Activated naive CD8-positive, alpha-beta T cell treated with anti-CD3 and anti-CD28 coated beads, Interleukin-2, amount 50 U/mL, for 16 hours (primary cell): Measurements from ENCODE around the gene AFAP1L1.

Experiments used
- DNase-seq: peaks from one replicate; pipeline ENCODE4 v3.0.0-alpha.2; 2020; ENCODE audit warnings: low read depth, low spot score

Gene AFAP1L1

GRCh38 chr5:149284501-149284900 lies 12.8 kb downstream of the AFAP1L1 start:
- DNase-seq = no peak

DNA sequence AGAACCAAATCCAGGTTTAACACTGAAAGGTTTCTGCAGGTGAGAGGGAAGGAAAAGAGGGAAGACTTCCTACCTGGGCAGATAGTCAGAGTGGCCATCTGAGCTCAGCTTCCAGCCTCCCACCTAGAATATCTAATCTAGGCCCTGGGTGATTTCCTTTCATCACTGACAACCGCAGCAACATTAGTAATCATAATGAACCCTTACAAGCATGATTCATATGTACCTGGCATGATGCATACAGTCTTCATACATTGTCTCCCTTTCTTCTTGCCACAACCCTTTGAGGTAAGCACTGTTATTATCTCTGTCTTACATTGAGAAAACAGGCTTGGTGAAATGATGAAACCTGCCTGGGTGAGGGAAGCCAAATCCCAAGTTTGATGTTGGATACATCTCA lies 13.5 kb downstream of the AFAP1L1 start:
- no peak for DNase-seq

DNA sequence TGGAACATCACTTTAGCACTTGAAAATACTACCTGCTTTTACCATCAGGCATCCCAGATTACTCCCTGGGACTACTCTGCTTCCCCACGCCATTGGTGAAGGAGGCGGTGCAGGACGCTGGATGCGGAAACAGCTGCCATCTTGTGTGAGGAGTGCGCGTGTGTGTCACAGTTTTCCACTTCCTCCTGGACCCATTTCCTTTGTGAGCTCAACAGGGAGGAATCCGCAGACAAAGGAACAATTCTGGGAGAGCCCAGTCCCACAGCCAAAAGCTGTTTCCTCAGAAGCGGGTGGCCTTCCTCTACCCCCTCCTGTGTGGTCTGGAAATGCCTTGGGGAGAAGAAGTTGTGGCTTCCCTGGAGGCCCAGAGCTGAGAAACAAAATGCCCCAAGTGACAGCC lies 16.8 kb downstream of the AFAP1L1 start:
- no peak for DNase-seq

- DNase-seq = no peak
Observed at GRCh38 chr5:149289301-149289700, 17.6 kb downstream of the AFAP1L1 start.

DNA sequence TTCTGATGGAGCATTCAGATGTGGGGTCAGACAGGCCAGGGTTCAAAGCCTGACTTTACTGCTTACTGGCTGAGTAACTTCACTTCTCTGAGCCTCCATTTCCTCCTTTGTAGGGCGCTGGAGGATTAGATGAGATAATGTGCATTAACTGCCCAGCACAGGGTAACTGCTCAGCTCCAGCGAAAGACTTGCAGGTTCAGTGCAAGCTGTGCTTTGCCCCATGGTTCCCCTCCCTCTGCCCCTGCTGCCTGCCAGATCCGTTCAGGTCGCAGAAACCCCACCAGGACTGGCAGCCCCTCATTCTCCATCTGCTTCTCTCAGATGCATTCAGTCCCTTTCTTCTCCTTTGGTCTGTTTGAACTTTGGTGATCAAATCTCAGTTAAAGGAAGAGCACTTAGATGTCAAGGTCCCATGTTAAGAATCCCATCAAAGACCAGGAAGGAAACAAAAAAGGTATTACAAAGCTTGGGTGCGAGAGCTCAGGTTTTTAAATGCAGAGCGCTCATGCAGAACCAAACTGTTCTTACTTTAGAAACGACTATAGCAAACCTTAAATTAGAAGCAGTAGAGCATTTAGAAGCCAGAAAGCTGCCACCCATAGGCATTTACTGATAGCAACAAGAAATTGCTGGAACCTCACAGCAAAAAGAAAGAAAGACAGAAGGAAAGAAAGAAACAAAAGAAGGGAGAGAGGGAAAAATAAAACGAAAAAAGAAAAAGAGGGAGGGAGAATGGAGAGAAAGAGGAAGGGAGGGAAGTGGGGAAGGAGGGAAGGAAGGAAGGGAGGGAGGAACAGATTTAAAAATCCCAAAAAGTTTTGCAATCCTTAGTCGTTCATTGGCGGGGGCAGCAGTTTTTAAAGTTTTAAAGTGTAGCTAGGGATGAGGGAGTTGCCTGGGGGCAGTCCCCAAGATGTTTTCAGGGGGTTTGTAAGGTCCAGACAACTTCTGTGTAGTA lies 23.5 kb downstream of the AFAP1L1 start:
- no peak for DNase-seq

- no peak for DNase-seq
Observed at GRCh38 chr5:149297340-149298025, 25.8 kb downstream of the AFAP1L1 start.

DNA sequence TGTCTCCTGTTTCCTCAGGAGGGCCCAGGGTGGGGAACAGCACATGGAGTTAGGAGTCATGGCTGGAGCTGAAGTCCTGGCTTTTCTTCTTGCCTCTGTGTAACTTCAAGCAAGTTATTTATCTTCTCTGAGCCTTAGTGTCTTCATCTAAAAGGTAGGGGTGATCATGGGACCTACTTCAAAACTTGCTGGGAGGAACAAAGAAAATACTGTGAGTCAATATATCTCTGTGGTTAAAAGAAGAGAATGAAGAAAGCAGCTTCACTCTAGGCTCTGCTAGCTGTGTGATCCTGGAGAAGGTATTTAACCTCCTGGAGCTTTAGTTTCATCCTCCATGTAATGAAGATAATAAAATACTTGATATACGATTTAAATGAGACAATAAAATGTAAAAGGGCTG lies 26.5 kb downstream of the AFAP1L1 start:
- DNase-seq = no peak

GRCh38 chr5:149298842-149299404 lies 27.3 kb downstream of the AFAP1L1 start:
- DNase-seq = no peak

DNA sequence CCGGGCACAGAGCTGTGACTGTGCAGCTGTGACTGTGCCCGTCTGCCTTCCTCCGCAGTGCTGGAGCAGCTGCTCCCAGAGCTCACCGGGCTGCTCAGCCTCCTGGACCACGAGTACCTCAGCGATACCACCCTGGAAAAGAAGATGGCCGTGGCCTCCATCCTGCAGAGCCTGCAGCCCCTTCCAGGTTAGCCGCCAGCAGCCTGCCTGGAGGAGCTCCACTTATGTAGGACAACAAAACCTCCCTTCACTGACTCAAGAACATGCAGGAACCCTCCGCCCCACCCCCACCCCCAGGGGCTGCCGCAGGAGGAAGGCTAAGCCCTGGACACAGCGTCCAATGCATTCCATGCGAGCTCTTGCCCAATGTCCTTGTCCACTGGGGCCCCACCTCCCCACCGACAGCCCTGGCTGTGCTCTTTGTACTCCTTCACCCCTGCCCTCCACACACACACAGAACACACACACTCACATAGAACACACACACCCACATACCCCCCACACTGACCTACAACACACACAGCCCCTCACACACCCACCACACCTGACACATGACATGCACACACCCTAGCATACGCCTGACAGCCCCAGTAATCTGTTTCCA lies 27.9 kb downstream of the AFAP1L1 start:
- no peak for DNase-seq

DNA sequence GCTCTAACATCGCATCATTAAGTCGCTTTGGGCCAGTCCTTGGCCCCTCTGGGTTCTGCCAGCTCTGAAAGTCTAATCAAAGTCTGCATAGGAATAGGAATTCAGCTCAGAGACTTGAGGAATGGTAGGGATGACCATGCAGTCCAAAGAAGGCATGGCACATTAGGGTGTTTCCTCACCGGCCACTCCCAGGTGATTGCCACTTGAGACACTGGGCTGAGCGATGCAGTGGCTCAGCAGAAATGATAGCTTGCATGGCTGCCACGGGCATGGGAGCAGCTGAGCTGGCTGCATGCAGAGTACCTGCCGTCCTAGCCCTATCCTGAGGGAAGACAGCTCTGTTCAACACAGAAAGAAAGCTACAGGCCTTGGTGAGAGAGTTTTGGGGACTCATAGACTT lies 28.8 kb downstream of the AFAP1L1 start:
- DNase-seq = no peak

DNA sequence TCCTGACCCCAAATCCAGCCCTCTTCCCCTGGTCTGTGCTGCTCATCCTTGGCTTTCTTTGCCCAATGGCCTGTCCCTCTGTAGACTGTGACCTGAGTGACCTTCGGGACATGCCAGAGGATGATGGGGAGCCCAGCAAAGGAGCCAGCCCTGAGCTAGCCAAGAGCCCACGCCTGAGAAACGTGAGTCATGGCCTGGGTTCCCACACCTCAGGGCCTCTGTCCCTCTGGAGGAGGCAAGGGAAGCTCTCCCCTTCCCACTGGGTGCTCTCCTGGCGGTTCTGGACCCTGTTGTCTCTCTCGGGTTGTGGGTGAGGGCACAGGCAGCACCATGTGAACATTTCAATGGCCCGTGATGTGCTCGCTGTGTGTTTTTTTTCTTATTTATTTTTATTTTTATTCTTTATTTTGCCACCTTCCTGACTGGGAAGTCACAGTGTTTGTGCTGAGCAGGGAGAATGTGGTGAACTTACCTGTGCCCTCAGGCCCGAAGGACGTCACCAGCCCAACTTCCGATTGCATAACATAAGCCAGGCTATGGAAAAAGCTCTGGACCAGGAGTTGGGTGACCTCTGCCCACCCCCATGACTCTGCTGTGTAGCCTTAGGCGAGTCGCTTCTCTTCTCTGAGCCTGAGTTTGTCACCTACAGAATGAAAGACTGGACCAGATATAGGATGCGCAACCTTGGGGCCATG lies 29.5 kb downstream of the AFAP1L1 start:
- DNase-seq = no peak

- no peak for DNase-seq
Observed at GRCh38 chr5:149301744-149302380, 30.2 kb downstream of the AFAP1L1 start.

- DNase-seq = no peak
Observed at GRCh38 chr5:149302641-149303040, 31.0 kb downstream of the AFAP1L1 start.

GRCh38 chr5:149303210-149303609 lies 31.6 kb downstream of the AFAP1L1 start:
- DNase-seq = no peak

- no peak for DNase-seq
Observed at GRCh38 chr5:149304195-149305078, 32.8 kb downstream of the AFAP1L1 start.

DNA sequence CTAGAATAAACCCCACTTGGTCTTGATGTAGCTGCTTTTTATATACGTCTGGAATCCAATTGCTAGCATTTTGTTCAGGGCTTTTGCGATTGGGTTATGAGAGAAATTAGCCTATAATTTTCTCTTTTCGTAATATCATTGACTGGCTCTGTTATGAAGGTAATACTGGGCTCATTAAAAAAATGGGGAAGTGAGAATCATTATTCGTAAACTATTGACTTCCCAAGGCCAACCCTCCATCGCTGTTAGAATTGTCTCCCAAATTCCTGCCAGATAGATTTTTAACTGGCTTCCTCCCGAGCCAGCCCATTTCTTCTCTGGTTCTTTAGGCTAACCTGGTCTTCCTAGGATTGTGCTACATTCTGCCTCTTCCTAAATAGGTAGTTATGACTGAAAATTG lies 37.7 kb downstream of the AFAP1L1 start:
- DNase-seq = no peak

DNA sequence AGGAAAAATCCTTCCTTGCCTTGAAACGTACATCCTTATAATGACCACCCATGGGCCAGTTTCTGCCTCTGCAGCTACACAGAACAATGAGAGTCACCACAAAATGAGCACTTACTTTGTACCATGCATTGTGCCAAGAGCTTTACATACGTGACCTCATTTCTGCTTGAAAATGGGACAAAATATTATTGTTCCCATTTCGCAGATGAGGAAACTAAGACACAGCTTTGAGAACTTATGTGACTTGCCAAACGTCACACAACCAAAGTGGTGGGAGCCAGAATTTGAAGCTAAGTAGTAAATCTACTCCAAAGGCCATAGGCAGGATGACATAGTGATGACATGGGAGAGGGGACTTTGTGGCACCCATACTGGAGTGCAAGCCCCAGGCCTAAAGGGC lies 38.8 kb downstream of the AFAP1L1 start:
- DNase-seq = no peak

DNA sequence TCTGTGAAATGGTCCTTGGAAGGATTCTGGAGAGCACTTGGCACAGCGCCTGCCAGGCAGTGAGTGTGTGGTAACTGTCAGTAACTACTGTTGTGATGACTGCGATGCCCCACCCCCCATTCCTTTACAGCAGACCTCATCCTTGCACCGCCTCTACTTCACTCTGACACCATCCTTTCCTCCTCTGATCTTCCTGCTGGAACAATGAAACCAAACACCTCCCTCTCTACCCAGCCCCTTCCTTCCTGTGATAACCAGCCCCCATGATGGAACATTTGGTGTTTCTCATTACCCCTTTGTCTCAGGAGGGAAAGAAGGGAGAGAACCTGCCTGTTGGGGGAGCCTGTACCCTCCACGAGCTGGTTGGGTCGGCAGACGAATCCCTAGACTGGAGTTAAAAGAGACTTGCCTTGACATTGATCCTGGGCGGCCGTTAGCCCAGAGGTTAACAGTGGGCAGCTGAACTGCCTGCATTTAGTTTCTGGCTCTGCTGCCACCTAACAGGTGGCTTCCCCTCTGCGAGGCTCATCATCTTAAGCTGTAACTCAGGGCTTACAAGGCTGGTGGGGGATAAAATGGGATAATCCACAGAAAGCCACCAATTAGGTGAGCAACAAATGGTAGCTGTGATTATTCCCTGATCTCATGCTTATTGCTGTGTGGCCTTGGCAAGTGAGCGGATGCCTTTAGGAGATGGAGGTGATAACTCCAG lies 39.4 kb downstream of the AFAP1L1 start:
- DNase-seq = no peak

DNA sequence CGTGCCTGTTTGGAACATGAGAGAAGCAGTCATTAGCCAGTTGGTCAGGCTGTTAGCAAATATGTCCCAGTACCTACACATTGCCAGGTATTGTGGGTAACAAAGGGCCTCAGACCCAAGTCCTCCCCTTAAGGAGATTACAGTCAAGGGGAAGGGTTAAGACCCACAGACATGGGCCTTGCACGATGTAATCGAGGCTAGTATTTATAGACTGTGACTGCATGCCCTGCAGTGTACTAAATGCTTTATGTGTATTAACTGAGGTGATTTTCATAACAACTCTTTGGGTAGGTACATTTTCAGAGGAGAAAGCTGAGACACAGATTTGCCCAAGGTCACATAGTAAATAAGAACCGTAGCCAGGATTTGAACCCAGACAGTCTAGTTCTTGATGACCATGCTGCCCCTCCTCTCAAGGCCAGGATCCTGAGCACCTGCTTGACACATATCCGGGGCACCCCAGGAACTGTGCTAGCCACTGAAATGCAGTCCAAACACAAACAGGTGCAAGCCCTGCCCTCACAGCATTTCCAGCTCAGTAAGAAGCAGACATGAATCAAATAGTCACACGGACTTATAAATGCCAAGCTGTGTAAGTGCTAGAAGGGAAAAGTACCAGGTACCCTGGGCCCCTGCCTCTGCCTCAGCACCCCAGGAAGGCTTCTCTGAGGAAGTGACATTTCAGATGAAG lies 41.6 kb downstream of the AFAP1L1 start:
- no peak for DNase-seq
